ENCODE data around the gene ACTL8. TPM values are rescaled to one million over a fixed set of nuclear protein-coding genes. Genes with fewer than 3 reads are reported as not detected.

ACTL8 gene
- total and polyA plus RNA-seq, 2 of the 4 experiments (the other 2 are of a cell fraction): under 0.01 to 0.07 TPM

DNA sequence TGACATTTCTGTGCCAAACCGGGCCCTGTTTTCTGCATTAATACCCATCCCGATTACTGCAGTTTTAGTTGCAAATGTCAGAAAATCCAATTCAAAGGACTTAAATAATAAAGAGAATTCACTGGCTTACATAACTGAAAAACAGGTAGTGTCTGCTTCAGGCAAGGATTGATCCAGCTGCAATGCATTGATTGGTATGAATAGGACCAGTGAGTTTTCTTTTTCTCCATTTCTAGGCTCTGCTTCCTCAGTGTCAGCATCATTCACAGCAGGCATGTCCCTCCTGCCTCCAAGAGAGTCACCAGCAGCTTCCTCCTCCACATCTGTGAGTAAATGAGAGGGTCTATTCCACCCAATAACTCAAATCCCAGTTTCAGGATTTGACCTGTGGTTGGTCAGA is 33.7 kb upstream of the ACTL8 start:
- Histone ChIP-seq H3K27me3 (ENCODE audit: control insufficient read depth, insufficient read depth, low read length) (peaks cover 9% of the 10 kb centered on the region), H3K23ac (ENCODE audit: low read depth, low read length) (no peak overlapping the region), H3K18ac (ENCODE audit: low read depth, low read length) (no peak overlapping the region), H2BK120ac (ENCODE audit: low read depth, low read length) (no peak overlapping the region), H4K91ac (ENCODE audit: insufficient read depth, low read depth, low read length) (no peak overlapping the region), H4K5ac (ENCODE audit: low read depth, low read length) (no peak overlapping the region), H3K79me1 (ENCODE audit: low read depth in 1 of 2, low read length in 2 of 2) (no peaks in the 10 kb centered on the region), H2AFZ (replicated peaks; ENCODE audit: low read length, poor library complexity) (no peak overlapping the region), H3K4me1 (ENCODE audit: control insufficient read depth, insufficient read depth, low read length) (no peaks in the 10 kb centered on the region), H4K20me1 (ENCODE audit: insufficient read depth, low read length) (no peaks in the 10 kb centered on the region), H3K27ac (ENCODE audit: insufficient read depth, low read length) (no peak overlapping the region), H3K4me2 (ENCODE audit: low read depth, low read length) (no peak overlapping the region), H3K9me1 (ENCODE audit: insufficient read depth, low read length) (no peaks in the 10 kb centered on the region), H3K36me3 (ENCODE audit: control insufficient read depth, insufficient read depth, low read length) (no peaks in the 10 kb centered on the region), H3K4ac (ENCODE audit: low read depth, low read length) (no peak overlapping the region), H3K9me3 (ENCODE audit: control insufficient read depth, insufficient read depth, low read length) (no peaks in the 10 kb centered on the region), H4K8ac (ENCODE audit: low read depth in 2 of 2, low read length in 2 of 2) (no peak overlapping the region), H3K9ac (ENCODE audit: low read depth, low read length) (no peak overlapping the region), H2AK5ac (ENCODE audit: low read depth, low read length) (no peak overlapping the region), H2BK5ac (ENCODE audit: low read depth, low read length, poor library complexity, severe bottlenecking) (no peak overlapping the region), H3K4me3 (ENCODE audit: insufficient read depth, low read depth, low read length) (no peak overlapping the region), H2BK20ac (ENCODE audit: low read depth, low read length) (no peak overlapping the region), H3K56ac (ENCODE audit: extremely low read depth, insufficient read depth, low read length) (no peak overlapping the region), H2AK9ac (replicated peaks; ENCODE audit: low read depth, low read length, poor library complexity) (no peak overlapping the region), H3K14ac (replicated peaks; ENCODE audit: low read depth, low read length) (no peak overlapping the region), H2BK15ac (ENCODE audit: low read depth, low read length) (no peak overlapping the region)
- CTCF ChIA-PET: no interaction called here
- in situ Hi-C loops (cut with MboI; ENCODE audit: low sequenced_read_pairs) (no loop called here), dilution Hi-C loops (cut with HindIII; ENCODE audit: low sequenced_read_pairs, unreplicated experiment) (no loop called here), intact Hi-C loops (cut with micrococcal nuclease) (no loop called here)
- no TSS peak for BruUV-seq (replicated peaks)
- POLR2A ChIA-PET (ENCODE audit: unreplicated experiment): no interaction called here
- TF ChIP-seq BHLHE40 (IDR thresholded peaks at IDR 0.05; ENCODE audit: low read depth, low read length): no peak
- no peak for TF ChIP-seq NFE2L2 (IDR thresholded peaks at IDR 0.05; ENCODE audit: low read depth, low read length)
- TF ChIP-seq RFX5 (IDR thresholded peaks at IDR 0.05; ENCODE audit: low read depth, low read length): no peak
- TF ChIP-seq, protein P1, sequence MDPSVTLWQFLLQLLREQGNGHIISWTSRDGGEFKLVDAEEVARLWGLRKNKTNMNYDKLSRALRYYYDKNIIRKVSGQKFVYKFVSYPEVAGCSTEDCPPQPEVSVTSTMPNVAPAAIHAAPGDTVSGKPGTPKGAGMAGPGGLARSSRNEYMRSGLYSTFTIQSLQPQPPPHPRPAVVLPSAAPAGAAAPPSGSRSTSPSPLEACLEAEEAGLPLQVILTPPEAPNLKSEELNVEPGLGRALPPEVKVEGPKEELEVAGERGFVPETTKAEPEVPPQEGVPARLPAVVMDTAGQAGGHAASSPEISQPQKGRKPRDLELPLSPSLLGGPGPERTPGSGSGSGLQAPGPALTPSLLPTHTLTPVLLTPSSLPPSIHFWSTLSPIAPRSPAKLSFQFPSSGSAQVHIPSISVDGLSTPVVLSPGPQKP (IDR thresholded peaks at IDR 0.05; ENCODE audit: borderline replicate concordance, low read depth, low read length): no peak
- TF ChIP-seq, protein P2, sequence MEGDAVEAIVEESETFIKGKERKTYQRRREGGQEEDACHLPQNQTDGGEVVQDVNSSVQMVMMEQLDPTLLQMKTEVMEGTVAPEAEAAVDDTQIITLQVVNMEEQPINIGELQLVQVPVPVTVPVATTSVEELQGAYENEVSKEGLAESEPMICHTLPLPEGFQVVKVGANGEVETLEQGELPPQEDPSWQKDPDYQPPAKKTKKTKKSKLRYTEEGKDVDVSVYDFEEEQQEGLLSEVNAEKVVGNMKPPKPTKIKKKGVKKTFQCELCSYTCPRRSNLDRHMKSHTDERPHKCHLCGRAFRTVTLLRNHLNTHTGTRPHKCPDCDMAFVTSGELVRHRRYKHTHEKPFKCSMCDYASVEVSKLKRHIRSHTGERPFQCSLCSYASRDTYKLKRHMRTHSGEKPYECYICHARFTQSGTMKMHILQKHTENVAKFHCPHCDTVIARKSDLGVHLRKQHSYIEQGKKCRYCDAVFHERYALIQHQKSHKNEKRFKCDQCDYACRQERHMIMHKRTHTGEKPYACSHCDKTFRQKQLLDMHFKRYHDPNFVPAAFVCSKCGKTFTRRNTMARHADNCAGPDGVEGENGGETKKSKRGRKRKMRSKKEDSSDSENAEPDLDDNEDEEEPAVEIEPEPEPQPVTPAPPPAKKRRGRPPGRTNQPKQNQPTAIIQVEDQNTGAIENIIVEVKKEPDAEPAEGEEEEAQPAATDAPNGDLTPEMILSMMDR (conservative IDR thresholded peaks at IDR 0.05; ENCODE audit: low read depth, low read length): no peak
- TF ChIP-seq MXI1 (IDR thresholded peaks at IDR 0.05; ENCODE audit: borderline replicate concordance, low read depth, low read length): no peak
- no peak for TF ChIP-seq MAFK (IDR thresholded peaks at IDR 0.05; ENCODE audit: low read depth, low read length)
- TF ChIP-seq MAZ (IDR thresholded peaks at IDR 0.05; ENCODE audit: borderline replicate concordance, low read depth, low read length): no peak
- TF ChIP-seq CHD1 (IDR thresholded peaks at IDR 0.05; ENCODE audit: low read depth, low read length): no peak
- TF ChIP-seq POLR2A (IDR thresholded peaks at IDR 0.05; ENCODE audit: low read depth, low read length): no peak
- TF ChIP-seq FOS (IDR thresholded peaks at IDR 0.05; ENCODE audit: low read depth, low read length): no peak
- TF ChIP-seq CEBPB (IDR thresholded peaks at IDR 0.05; ENCODE audit: low read depth, low read length): no peak
- TF ChIP-seq, protein P3, sequence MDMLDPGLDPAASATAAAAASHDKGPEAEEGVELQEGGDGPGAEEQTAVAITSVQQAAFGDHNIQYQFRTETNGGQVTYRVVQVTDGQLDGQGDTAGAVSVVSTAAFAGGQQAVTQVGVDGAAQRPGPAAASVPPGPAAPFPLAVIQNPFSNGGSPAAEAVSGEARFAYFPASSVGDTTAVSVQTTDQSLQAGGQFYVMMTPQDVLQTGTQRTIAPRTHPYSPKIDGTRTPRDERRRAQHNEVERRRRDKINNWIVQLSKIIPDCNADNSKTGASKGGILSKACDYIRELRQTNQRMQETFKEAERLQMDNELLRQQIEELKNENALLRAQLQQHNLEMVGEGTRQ (IDR thresholded peaks at IDR 0.05; ENCODE audit: low read depth, low read length): no peak
- no peak for TF ChIP-seq RCOR1 (IDR thresholded peaks at IDR 0.05; ENCODE audit: insufficient replicate concordance, low read length)
- no peak for TF ChIP-seq RAD21 (IDR thresholded peaks at IDR 0.05; ENCODE audit: low read length)
- WGBS, 2 experiments (ENCODE audit: extremely low coverage in 2 of 2, insufficient read length in 1 of 2): no CpG with 5 or more reads among the region's 2 CpGs
- DNase-seq: no peak
- no peak for ATAC-seq (ENCODE audit: low read depth)

All from IMR-90 (cell line).